Kidney epithelial cell (primary cell): Measurements from ENCODE around the gene METTL2A. TPM values are rescaled to one million over a fixed set of nuclear protein-coding genes. Genes with fewer than 3 reads are reported as not detected.
"Not testable (repeated sequence)": the region's sequence is repeated elsewhere in the genome, so short reads cannot be mapped to it uniquely, and the experiment has no call there.

Source experiments
- DNase-seq: peaks from one replicate; pipeline ENCODE4 v3.0.0-alpha.2; 2010; ENCODE audit warnings: low read depth
- H3K27me3 ChIP-seq: 2 replicates; pipeline ENCODE4 v1.6.0; 2011; ENCODE audit warnings: low read length; ENCODE audit not compliant: control insufficient read depth, insufficient read depth
- H3K36me3 ChIP-seq: 2 replicates; pipeline ENCODE4 v1.5.1; 2011; ENCODE audit warnings: low read length; ENCODE audit not compliant: control insufficient read depth, insufficient read depth
- H3K4me3 ChIP-seq: 2 replicates; pipeline ENCODE4 v1.5.1; 2011; ENCODE audit warnings: low read depth, mild to moderate bottlenecking, control low read depth, low read length
- total RNA-seq: library from RNA; depleted of rRNA; stranded (reverse); fragments of >200 nt; gene quantifications from 2 replicates; pipeline ENCODE4 v1.2.3, GENCODE V29; 2015
- TF ChIP-seq, protein P1 (sequence below): IDR thresholded peaks from 2 replicates; pipeline ENCODE4 v1.5.1; 2011; ENCODE audit warnings: mild to moderate bottlenecking, moderate library complexity, low read length, control low read depth, inconsistent platforms; ENCODE audit not compliant: insufficient read depth, poor library complexity, severe bottlenecking

Gene METTL2A
- total RNA-seq, 1 donor from 2014 or later = 23.7 TPM

DNA sequence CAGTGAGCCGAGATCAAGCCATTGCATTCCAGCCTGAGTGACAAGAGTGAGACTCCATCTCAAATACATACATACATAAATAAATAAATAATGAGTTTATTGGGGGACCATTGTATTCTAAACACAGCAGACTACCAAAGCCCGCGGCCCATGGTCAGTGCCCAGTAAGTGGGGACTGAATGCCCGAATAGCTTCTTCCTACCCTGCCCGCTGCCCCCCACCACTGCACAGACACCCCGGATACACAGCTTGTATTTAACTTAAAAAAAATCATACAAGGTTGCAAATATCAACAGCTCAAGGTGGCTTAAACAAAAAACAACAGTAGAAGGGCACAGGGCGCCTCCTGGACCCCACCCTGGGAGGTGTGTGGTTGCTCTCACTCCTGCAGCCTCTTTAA is 32.3 kb downstream of the METTL2A start:
- DNase-seq = no peak
- no peaks in the 10 kb centered on the region for H3K36me3 ChIP-seq
- H3K27me3 ChIP-seq = no peaks in the 10 kb centered on the region
- TF ChIP-seq, protein P1, sequence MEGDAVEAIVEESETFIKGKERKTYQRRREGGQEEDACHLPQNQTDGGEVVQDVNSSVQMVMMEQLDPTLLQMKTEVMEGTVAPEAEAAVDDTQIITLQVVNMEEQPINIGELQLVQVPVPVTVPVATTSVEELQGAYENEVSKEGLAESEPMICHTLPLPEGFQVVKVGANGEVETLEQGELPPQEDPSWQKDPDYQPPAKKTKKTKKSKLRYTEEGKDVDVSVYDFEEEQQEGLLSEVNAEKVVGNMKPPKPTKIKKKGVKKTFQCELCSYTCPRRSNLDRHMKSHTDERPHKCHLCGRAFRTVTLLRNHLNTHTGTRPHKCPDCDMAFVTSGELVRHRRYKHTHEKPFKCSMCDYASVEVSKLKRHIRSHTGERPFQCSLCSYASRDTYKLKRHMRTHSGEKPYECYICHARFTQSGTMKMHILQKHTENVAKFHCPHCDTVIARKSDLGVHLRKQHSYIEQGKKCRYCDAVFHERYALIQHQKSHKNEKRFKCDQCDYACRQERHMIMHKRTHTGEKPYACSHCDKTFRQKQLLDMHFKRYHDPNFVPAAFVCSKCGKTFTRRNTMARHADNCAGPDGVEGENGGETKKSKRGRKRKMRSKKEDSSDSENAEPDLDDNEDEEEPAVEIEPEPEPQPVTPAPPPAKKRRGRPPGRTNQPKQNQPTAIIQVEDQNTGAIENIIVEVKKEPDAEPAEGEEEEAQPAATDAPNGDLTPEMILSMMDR = no peak
- H3K4me3 ChIP-seq = no peak overlapping the region

DNA sequence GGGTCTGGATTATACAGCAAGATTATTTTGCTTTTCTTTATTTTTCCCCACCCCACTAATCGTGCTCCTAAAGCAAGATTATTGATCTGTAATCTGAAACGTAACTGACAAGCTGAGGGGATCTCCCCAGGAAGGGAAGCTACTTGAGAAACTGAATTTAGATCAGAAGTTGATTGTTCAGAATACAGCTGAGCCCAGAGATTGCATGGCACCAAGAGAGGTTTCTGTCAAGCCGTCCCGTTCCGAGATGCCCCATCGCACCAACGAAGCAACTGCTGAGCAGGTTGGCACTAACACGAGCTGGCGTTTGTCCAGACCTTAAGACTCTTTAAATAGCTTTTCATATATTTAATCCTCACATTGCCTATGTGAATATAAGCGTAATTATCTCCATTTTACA is 34.8 kb downstream of the METTL2A start:
- not testable (repeated sequence) for H3K27me3 ChIP-seq, DNase-seq, H3K36me3 ChIP-seq, H3K4me3 ChIP-seq

DNA sequence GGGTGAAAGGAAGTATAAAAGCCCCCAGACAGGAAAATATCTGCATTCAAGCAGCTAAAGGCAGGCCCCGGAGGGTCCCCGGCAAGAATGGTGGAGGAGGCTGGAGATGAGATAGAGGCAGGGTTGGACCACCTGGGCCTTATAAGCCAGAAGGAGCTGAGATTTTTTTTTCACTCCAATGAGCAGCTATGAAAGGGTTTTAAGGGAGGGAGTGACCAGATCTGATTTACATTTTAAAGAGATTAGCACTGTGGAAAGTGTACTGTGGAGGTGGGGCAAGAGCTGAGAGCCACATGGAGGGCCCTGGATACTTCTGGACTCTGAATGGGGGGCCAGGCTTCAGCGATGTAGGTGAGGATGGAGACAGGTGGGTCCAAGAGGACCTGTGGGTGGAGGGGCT is 40.7 kb downstream of the METTL2A start:
- H3K27me3 ChIP-seq, H3K36me3 ChIP-seq, H3K4me3 ChIP-seq, DNase-seq: not testable (repeated sequence)

DNA sequence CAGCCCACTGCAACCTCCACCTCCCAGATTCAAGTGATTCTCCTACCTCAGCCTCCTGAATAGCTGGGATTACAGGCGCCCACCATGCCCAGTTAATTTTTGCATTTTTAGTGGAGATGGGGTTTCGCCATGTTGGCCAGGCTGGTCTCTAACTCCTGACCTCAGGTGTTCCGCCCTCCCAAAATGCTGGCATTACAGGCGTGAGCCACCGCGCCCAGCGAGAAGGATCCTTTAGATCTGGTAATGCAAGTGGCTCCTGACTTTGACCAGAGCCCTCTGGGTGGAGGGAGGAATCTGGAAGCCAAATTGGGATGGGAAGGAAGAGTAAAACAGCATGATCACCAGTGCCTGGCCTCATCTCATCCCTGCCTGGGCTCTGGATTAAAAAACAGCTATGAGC is 41.6 kb downstream of the METTL2A start:
- DNase-seq, H3K36me3 ChIP-seq, H3K27me3 ChIP-seq, H3K4me3 ChIP-seq: not testable (repeated sequence)

DNA sequence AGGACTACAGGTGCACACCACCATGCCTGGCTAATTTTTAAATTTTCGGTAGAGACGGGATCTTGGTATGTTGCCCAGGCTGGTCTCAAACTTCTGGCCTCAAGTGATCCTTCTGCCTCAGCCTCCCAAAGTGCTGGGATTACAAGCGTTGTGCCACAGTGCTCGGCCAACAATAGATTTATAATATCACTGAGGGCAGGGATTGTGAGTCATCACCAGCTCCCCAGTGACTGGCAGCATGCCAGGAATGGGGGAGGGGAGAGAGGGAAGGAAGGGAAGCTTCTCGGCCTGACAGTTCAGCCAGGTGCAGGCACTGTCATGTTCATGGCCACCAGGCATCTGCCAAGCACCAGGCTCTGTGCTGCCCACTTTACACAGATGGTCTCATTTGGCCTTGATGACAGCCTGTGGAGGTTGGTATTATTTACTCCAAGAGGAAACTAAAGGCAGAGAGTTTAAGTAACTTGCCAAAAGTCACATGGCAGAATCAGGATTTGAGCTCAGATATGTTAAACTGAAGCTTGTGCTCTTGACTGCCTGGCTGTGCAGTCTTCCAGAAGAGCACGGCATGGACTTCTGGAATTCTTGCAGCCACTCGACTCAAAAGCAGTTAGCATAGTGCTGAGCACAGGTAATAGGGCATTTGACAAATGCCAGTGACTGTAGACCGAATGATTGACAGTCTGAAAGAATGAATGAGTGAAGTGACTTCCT is 47.1 kb downstream of the METTL2A start:
- H3K4me3 ChIP-seq, H3K36me3 ChIP-seq, H3K27me3 ChIP-seq: not testable (repeated sequence)
- peak; percentile 10 for DNase-seq

DNA sequence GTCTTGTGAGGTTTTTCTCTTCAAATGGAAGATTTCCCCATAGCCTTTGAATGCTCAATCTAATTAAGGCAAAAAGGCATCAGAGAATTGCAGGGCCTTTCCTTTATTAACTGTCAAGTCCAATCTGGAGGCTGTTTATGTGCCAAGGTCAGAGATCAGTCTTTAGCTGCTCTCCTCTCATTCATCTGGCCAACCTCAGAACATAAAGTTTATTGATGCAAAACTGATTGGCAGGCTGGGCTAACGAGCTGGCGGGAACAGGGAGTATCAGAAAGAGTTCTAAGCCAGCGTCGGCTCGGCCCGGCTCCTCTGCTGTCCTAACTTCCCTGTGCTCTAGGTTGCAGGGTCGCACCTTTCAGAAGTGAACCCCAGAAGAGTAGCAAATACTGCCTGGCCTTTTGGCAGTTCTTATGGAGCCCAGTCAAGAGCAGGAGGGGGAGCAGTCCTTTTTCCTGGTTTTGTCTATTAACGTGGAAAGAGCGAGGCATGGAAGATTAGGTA is 47.7 kb downstream of the METTL2A start:
- H3K36me3 ChIP-seq, H3K27me3 ChIP-seq, H3K4me3 ChIP-seq, DNase-seq: not testable (repeated sequence)

DNA sequence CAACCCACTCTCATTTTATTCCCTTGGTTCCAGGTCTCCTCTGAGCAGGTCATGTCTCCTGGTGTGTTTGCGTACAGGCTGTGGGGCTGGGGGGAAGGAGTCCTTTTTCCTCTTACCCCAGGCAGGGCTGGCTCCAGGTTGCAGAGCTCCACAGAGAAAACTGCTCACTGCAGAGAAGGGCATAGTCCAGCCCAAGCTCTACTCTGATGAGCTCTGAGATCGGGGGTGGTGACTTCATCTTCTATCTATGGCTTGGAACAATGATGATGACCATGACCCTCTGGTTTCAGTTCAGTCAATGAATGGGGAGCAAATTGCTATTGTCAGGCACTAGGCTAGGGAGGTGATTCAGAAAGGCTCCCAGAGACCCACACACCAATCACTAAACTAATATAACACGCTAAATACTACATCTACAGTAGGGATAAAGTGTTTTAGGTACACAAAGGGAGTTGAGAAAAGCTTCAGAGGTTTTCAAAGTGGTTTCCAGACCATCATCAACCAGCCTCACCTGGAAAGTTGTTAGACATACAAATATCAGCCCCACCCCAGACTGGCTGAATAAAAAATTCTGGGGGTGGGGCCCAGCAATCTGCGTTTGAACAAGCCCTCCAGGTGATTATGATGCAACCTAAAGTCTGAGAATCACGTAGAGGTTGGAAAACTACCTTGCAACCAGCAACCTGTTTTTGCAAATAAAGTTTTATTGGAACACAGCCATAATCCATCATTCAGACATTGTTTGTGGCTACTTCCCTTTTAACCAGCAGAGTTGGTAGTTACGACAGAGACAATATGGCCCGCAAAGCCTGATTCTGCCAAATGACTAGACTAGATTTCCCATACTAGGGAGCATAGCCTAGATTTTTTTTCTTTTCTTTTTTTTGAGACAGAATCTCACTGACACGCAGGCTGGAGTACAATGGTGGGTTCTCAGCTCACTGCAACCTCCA is 49.6 kb downstream of the METTL2A start:
- H3K36me3 ChIP-seq, H3K4me3 ChIP-seq, H3K27me3 ChIP-seq, DNase-seq: not testable (repeated sequence)

DNA sequence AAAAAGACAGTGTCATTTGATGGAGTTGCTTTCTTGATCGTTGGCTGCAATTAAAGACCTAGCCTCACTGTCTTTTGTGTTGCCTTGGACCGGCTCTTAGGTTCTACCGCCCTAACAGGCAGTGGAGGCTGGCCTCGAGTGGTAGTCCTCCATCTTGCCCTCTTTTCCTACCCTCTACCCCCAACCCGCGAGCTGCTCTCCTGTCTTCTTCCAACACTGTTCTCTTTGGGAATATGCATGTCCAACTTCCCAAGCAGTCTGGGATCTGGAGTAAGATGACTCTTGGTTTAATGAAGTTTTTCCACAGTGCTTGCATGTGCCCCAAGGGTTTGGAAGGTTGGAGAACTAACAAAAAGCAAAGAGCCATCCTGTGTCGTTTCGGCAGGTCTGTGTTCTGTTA is 53.4 kb downstream of the METTL2A start:
- not testable (repeated sequence) for H3K4me3 ChIP-seq, H3K36me3 ChIP-seq, DNase-seq, H3K27me3 ChIP-seq

DNA sequence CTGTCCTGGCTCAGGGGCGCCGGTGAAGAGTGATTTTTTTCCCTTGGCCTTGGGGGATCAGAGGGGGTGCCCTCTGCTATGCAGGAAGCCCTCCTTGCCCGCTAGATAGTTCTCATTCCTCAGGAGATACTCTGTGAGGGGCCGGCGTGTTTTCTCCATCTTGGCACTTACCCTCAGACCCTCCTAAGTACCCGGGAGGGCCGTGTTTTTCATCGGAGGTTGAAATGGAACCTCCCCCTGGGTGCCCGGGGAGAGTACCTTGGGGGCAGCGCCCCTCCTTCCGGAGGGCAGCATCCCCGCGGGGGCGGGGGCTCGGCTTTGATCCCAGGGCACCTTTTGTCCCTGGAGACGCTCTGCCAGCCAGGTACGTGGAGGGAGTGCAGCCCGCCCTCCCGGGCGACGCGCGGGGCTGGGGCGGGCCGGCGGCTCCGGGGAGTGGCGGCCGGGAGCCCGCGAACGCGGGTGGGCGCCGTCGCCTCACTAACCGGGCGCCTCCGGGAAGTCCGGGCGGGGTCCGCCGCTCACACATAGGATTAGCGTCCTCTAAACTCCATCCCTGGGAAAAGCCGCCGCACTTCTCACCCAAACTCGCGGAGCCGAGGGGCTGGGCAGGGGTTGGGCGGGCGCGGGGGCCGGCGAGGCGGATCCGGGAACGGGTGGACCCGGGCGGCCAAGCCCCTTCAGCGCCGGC is 54.2 kb downstream of the METTL2A start:
- H3K36me3 ChIP-seq, DNase-seq, H3K27me3 ChIP-seq: not testable (repeated sequence)
- H3K4me3 ChIP-seq = peak overlapping the region; percentile 68
